Neural progenitor cell (in vitro differentiated cells): ENCODE data around the gene ADD3. TPM values are rescaled to one million over a fixed set of nuclear protein-coding genes. Genes with fewer than 3 reads are reported as not detected.

ENCODE experiments used
- DNase-seq: peaks from one replicate; pipeline ENCODE4 v3.0.0-alpha.2; 2016; ENCODE audit warnings: low spot score
- H2AFZ ChIP-seq: fragments of 200-600 bp; sonication (generic); replicated peaks from 2 replicates; pipeline ENCODE4 v1.6.1; 2016; ENCODE audit warnings: antibody characterized with exemption
- H3F3A ChIP-seq: fragments of 200-600 bp; sonication (generic); 2 replicates; pipeline ENCODE4 v1.6.1; 2016; ENCODE audit warnings: antibody characterized with exemption, low read depth
- H3K27ac ChIP-seq: fragments of 200-600 bp; sonication (generic); 2 replicates; pipeline ENCODE4 v1.5.1; 2016; ENCODE audit warnings: mild to moderate bottlenecking
- H3K27me3 ChIP-seq: fragments of 200-600 bp; sonication (generic); 2 replicates; pipeline ENCODE4 v1.6.1; 2016; ENCODE audit warnings: mild to moderate bottlenecking, moderate library complexity
- H3K36me3 ChIP-seq: fragments of 200-600 bp; sonication (generic); 2 replicates; pipeline ENCODE4 v1.5.1; 2016
- H3K4me1 ChIP-seq: fragments of 200-600 bp; sonication (generic); 2 replicates; pipeline ENCODE4 v1.6.1; 2016; ENCODE audit warnings: mixed run types
- H3K4me2 ChIP-seq: fragments of 200-600 bp; sonication (generic); 2 replicates; pipeline ENCODE4 v1.6.1; 2016
- H3K4me3 ChIP-seq: fragments of 200-600 bp; sonication (generic); 2 replicates; pipeline ENCODE4 v1.5.1; 2016
- H3K79me2 ChIP-seq: fragments of 200-600 bp; sonication (generic); 2 replicates; pipeline ENCODE4 v1.6.1; 2016; ENCODE audit warnings: low read depth
- H3K9ac ChIP-seq: fragments of 200-600 bp; sonication (generic); 2 replicates; pipeline ENCODE4 v1.6.1; 2016
- H3K9me3 ChIP-seq: fragments of 200-600 bp; sonication (generic); 2 replicates; pipeline ENCODE4 v1.5.1; 2016; ENCODE audit warnings: low read depth
- H4K20me1 ChIP-seq: fragments of 200-600 bp; sonication (generic); 2 replicates; pipeline ENCODE4 v1.6.1; 2016; ENCODE audit warnings: low read depth
- H3K27ac Mint-ChIP-seq: 3 replicates; pipeline ENCODE4 v1.8.0; 2021; ENCODE audit warnings: mixed read lengths
- H3K27me3 Mint-ChIP-seq: 2 replicates; pipeline ENCODE4 v1.8.0; 2022; ENCODE audit warnings: low read depth, mild to moderate bottlenecking, inconsistent platforms, moderate library complexity, mixed read lengths; ENCODE audit not compliant: insufficient read depth
- H3K36me3 Mint-ChIP-seq: 3 replicates; pipeline ENCODE4 v1.8.0; 2021; ENCODE audit warnings: mixed read lengths
- H3K4me1 Mint-ChIP-seq: 3 replicates; pipeline ENCODE4 v1.8.0; 2021; ENCODE audit warnings: mixed read lengths
- H3K4me3 Mint-ChIP-seq: 3 replicates; pipeline ENCODE4 v1.8.0; 2021; ENCODE audit warnings: mild to moderate bottlenecking, moderate library complexity, mixed read lengths
- H3K9me3 Mint-ChIP-seq: 3 replicates; pipeline ENCODE4 v1.8.0; 2020; ENCODE audit warnings: mixed read lengths
- CTCF ChIP-seq: fragments of 200-600 bp; sonication (generic); IDR thresholded peaks from 2 replicates; pipeline ENCODE4 v1.5.1; 2017; ENCODE audit warnings: antibody characterized with exemption, mild to moderate bottlenecking
- EZH2 ChIP-seq: fragments of 200-600 bp; sonication (generic); IDR thresholded peaks from 2 replicates; pipeline ENCODE4 v1.6.1; 2017; ENCODE audit warnings: antibody characterized with exemption, mild to moderate bottlenecking, moderate library complexity
- EZH2phosphoT487 ChIP-seq: fragments of 200-600 bp; sonication (generic); IDR thresholded peaks from 2 replicates; pipeline ENCODE4 v1.6.1; 2017; ENCODE audit warnings: antibody characterized with exemption
- total RNA-seq: library from RNA; depleted of rRNA; stranded (reverse); fragments of >200 nt; gene quantifications from 2 replicates; pipeline ENCODE4 v1.2.3, GENCODE V29; 2015; ENCODE audit warnings: low replicate concordance

ADD3 gene
- total RNA-seq, 1 donor from 2014 or later, result 345 TPM

DNA sequence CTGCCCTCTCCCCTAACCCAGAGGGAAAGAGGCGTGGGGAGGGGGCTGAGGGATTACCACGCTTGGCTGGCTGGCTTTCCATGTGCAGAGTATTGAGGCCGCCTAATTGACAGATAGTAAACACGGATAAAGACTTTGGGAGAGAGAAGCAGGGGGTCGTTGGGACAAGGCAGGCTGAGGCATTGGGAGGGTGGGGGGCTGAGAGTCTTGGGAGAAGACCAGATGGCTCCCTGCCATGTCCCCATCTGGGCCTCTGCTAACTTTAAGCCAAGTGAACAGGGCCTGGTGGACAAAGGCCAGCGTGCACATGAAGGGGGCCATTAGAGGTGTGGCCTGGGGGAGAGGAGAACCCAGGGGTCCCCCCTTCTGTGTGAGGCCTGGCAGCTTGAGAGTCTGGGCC lies 144.2 kb downstream of the ADD3 start:
- Mint-ChIP-seq H3K27ac (peak overlapping the region; percentile 90), H3K27me3 (peaks cover 14% of the 10 kb centered on the region), H3K4me3 (no peak overlapping the region), H3K9me3 (no peaks in the 10 kb centered on the region), H3K4me1 (peaks cover 51% of the 10 kb centered on the region), H3K36me3 (no peaks in the 10 kb centered on the region)
- Histone ChIP-seq H3K9me3 (no peaks in the 10 kb centered on the region), H3K36me3 (no peaks in the 10 kb centered on the region), H2AFZ (peak overlapping the region; percentile 35), H3K4me2 (peak overlapping the region; percentile 45), H3K79me2 (no peaks in the 10 kb centered on the region), H3F3A (peaks cover 33% of the 10 kb centered on the region), H3K27me3 (no peaks in the 10 kb centered on the region), H4K20me1 (no peaks in the 10 kb centered on the region), H3K27ac (peak overlapping the region; percentile 40), H3K4me1 (peaks cover 39% of the 10 kb centered on the region), H3K9ac (no peak overlapping the region), H3K4me3 (no peak overlapping the region)
- TF ChIP-seq CTCF (no peak), EZH2 (no peak), EZH2phosphoT487 (no peak)
- peak; percentile 76 for DNase-seq

DNA sequence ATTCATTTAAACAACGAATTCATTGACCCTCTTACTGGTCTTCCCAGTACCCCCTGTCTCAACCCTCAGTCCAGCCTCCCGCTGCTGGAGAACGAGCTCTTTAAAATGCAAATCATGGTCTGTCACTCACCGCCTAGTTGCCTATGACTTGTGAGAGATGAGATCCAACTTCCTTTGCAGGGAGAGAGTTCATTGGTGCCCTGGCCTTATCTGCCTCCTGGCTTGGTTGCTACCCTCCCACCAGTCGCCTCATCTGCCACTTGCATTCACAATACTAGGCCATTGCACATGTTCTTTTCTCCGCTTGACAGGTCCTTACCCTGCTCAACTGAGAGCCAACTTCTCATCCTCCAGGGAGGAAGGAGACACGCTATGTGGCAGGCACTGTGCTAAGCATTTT lies 145.6 kb downstream of the ADD3 start:
- Mint-ChIP-seq H3K4me3 (no peak overlapping the region), H3K4me1 (peaks cover 47% of the 10 kb centered on the region), H3K36me3 (no peaks in the 10 kb centered on the region), H3K27me3 (peaks cover 22% of the 10 kb centered on the region), H3K9me3 (no peaks in the 10 kb centered on the region), H3K27ac (no peak overlapping the region)
- H3K4me3 ChIP-seq, result no peak overlapping the region
- H3F3A ChIP-seq, result peaks cover 35% of the 10 kb centered on the region
- H3K79me2 ChIP-seq, result no peaks in the 10 kb centered on the region
- TF ChIP-seq CTCF (no peak), EZH2 (no peak), EZH2phosphoT487 (no peak)
- peaks cover 2% of the 10 kb centered on the region for H3K27me3 ChIP-seq
- H3K27ac ChIP-seq, result no peak overlapping the region
- no peak for DNase-seq
- H3K4me1 ChIP-seq, result peaks cover 44% of the 10 kb centered on the region
- no peaks in the 10 kb centered on the region for H3K9me3 ChIP-seq
- no peaks in the 10 kb centered on the region for H3K36me3 ChIP-seq
- H3K4me2 ChIP-seq, result peak overlapping the region; percentile 45
- no peak overlapping the region for H3K9ac ChIP-seq
- H4K20me1 ChIP-seq, result no peaks in the 10 kb centered on the region
- H2AFZ ChIP-seq, result no peak overlapping the region

GRCh38 chr10:110156046-110156445 lies 148.3 kb downstream of the ADD3 start:
- Histone ChIP-seq H3K4me1 (peaks cover 35% of the 10 kb centered on the region), H3K9ac (no peak overlapping the region), H3F3A (peaks cover 33% of the 10 kb centered on the region), H3K27me3 (peaks cover 23% of the 10 kb centered on the region), H3K79me2 (no peaks in the 10 kb centered on the region), H3K4me3 (no peak overlapping the region), H3K9me3 (no peaks in the 10 kb centered on the region), H3K4me2 (no peak overlapping the region), H3K27ac (no peak overlapping the region), H4K20me1 (no peaks in the 10 kb centered on the region), H2AFZ (no peak overlapping the region), H3K36me3 (no peaks in the 10 kb centered on the region)
- peaks cover 22% of the 10 kb centered on the region for H3K27me3 Mint-ChIP-seq
- H3K27ac Mint-ChIP-seq, result no peak overlapping the region
- DNase-seq, result no peak
- TF ChIP-seq CTCF, result no peak
- no peak for TF ChIP-seq EZH2
- no peak for TF ChIP-seq EZH2phosphoT487
- peak overlapping the region; percentile 17 for H3K4me3 Mint-ChIP-seq
- H3K4me1 Mint-ChIP-seq, result peaks cover 31% of the 10 kb centered on the region
- no peaks in the 10 kb centered on the region for H3K9me3 Mint-ChIP-seq
- no peaks in the 10 kb centered on the region for H3K36me3 Mint-ChIP-seq
